GM18520 (cell line): ENCODE results near the gene BCAT1.
"Not testable (repeated sequence)": the region's sequence is repeated elsewhere in the genome, so short reads cannot be mapped to it uniquely, and the experiment has no call there.

Source experiments
- ATAC-seq: cut with Tn5 transposase; IDR thresholded peaks from one replicate; pipeline ENCODE4 v1.9.1; 2021; ENCODE audit not compliant: unreplicated experiment

The BCAT1 gene

DNA sequence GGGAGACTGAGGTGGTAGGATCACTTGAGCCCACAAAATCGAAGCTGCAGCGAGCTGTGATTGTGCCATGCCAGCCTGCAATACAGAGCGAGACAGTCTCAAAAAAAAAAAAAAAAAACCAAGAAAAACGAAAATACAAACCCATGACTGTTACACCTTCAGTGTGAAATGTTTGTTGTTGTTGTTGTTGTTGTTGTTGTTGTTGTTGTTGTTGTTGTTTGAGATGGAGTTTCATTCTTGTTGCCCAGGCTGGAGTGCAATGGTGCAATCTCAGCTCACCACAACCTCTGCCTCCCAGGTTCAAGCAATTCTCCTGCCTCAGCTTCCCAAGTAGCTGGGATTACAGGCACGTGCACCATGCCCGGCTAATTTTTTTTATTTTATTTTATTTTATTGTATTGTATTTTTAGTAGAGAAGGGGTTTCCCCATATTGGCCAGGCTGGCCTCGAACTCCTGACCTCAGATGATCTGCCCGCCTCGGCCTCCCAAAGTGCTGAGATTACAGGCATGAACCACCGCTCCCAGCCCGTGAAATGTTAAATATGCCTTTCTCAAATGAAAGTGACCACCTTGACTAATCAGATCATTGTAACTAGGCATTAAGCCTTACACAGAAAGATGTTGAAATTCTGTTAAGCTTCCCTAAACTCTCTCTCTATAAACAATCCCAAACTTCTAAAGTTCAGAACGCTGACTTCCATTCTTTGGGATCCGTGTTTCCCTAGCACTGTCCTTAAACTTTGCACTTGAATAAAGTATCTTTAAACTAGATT is 20.2 kb downstream of the BCAT1 start:
- ATAC-seq, result not testable (repeated sequence)

GRCh38 chr12:24928131-24928530 is 20.8 kb downstream of the BCAT1 start:
- no peak for ATAC-seq

- not testable (repeated sequence) for ATAC-seq
Observed at GRCh38 chr12:24926080-24926479, 22.8 kb downstream of the BCAT1 start.

GRCh38 chr12:24922090-24922489 is 26.8 kb downstream of the BCAT1 start:
- ATAC-seq, result peak; percentile 53

GRCh38 chr12:24921251-24922038 is 27.5 kb downstream of the BCAT1 start:
- ATAC-seq, result no peak

DNA sequence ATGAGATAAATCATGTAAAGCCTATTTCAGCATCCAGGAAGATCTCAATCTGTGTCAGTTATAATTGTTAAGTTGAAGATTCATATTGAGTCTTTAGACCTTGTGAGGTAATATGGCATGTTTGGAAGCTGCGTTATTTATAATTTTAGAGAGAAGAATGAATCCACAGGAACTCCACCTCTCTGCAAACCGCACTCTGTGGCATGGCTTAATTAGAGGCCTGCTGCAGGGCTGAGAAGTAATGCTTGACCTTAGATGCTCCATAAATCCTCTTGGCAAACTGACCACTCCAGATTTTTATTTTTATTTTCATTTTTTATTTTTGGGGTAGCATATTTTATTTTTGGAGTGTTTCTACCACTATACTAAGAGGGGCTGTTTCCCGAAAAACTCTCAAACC is 28.8 kb downstream of the BCAT1 start:
- ATAC-seq, result no peak

DNA sequence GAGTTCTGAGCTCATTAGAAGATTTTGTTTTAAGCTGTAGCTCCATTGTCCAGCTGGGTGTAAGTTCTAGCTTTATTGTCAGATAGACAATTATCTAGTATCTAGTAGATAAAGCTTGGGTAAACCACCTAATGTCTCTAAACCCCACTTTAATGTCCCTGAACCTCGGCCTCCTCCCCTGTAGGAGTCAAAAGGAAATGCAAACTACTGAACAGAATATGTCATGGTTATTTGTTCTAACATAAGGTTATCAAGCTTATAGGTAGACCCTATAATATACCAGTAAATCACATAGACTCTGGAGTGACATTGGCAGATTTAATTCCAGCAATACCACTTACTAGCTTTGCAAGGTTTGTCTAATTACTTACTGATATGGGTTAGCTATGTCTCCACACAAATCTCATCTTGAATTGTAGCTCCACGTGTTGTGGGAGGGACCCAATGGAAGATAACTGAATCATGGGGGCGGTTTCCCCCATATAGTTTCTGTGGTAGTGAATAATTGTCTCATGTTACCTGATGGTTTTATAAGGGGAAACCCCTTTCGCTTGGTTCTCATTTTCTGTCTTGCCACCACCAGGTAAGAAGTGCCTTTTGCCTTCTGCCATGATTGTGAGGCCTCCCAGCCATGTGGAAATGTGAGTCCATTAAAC is 29.4 kb downstream of the BCAT1 start:
- ATAC-seq, result no peak

DNA sequence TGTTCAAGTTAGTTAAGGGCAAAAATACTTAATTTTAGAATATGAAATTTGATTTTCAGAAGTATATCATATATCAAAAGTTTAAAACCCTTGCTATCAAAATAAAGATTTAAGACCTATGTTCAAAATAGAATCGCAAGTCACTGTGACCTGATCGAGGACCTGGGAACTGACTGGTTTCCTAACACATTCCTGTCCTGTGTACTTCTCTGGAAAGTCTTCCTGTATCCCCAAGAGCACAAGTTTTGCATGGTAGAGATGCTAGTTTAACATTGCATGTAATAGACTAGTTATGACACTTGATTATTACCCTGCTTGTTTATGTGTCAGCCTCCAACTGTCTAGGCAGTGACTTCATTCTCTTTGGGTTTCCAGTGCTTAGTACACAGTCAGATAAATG is 30.3 kb downstream of the BCAT1 start:
- no peak for ATAC-seq

DNA sequence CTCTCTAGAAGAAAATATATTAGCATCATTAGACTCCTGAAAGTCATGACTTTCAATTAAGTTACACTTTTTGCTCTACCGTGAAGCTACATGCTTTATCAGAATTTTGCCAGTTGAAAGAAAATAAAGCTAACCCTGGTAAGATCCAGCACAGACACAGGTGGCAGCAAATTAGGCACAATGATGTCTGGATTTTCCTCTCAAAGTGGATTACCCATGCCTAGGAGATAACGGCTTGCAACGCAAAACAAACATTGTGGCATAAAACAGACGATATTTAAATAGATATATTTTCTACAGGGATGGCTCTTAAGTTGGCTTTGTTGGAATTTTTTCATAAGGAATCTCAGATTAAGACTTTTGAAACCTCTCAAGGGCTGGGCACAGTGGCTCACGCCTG is 33.4 kb downstream of the BCAT1 start:
- ATAC-seq, result no peak

GRCh38 chr12:24913953-24914352 is 34.9 kb downstream of the BCAT1 start:
- ATAC-seq, result no peak

GRCh38 chr12:24913130-24913529 is 35.8 kb downstream of the BCAT1 start:
- no peak for ATAC-seq

GRCh38 chr12:24911271-24911791 is 37.6 kb downstream of the BCAT1 start:
- ATAC-seq, result no peak

DNA sequence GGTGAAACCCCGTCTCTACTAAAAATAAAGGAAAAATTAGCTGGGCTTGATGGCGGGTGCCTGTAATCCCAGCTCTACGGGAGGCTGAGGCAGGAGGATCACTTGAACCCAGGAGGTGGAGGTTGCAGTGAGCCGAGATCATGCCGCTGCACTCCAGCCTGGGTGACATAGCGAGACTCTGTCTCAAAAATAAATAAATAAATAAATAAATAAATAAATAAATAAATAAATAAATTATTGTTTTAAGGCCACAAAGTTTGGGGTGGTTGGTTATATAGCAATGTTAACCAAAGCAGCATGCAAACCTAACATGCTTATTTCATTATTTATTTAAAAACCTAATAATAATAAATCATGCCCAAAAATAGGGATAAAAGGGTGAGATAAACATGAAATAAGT is 38.7 kb downstream of the BCAT1 start:
- not testable (repeated sequence) for ATAC-seq

DNA sequence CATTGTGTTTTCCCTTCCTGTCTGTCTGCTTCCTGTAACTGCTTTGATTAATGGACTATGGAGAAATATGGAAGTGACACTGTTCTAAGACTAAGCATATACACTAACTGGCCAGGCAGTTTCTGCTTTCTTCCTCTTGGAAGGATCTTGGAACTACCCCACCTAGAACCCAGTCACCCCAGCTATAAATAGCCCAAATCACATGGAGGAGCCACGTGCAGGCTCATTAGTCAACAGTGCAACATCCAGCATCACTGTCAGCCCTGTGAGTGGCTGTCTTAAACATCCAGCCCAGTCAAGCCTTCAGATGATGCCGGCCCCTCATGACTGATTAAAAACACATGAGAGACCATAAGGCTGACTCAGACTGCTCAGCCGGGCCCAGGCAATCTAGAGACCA is 39.2 kb downstream of the BCAT1 start:
- no peak for ATAC-seq

- no peak for ATAC-seq
Observed at GRCh38 chr12:24907464-24907863, 41.4 kb downstream of the BCAT1 start.

DNA sequence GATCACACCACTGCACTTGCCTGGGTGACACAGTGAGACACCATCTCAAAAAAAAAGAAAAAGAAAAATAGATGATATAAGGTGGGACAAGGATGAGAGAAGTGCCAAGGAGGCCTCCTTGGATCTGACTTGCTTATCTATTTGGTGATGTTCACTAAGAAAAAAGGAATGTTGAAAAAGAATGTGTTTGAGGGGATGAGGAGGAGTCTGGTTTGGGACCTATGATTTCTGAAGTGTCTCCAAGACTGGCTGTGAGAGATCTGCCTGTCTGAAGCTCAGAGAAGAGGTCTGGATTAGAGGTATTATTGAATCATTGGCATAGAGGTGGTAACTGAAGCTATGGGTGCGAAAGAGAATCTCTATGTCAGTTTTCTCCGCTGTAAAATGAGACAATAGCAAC is 42.8 kb downstream of the BCAT1 start:
- ATAC-seq, result no peak

DNA sequence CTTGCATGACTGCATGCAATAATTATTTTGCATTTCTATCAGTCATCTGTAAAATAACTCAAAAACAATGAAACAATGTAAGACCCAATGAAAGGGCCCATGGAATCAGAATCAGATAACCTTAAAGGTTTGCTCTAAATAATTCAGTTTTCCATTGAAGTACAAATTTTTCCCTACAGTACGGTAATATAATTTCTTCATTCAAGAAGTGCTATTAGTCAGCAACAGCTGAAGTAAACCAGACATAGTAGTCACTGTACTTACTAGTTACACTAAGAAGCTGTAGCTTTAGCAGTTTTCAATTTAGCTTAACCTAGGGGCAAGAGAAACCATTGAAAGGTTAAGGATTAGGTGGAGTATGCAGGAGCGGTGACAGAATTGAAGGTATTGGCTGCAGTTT is 43.5 kb downstream of the BCAT1 start:
- no peak for ATAC-seq

DNA sequence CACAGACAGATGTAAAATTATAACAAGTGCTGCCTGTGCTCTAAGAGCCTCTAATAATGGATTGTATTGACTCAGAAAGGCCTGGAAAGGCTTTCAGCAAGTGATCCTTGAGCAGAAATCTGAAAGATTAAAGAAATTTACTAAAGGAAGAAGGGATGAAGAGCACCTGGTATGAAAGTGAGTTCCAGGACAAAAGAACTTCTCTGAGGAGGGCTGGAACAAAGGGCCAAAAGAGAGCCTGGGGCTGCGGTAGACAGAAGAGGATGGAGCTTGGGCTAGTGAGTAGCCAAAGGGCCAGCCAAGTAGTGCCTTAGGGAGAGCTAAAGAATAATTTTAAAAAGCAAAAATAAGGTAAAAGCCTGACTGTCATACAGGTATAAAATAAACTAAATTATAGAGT is 44.0 kb downstream of the BCAT1 start:
- ATAC-seq, result no peak

- ATAC-seq, result no peak
Observed at GRCh38 chr12:24903329-24904088, 45.4 kb downstream of the BCAT1 start.

DNA sequence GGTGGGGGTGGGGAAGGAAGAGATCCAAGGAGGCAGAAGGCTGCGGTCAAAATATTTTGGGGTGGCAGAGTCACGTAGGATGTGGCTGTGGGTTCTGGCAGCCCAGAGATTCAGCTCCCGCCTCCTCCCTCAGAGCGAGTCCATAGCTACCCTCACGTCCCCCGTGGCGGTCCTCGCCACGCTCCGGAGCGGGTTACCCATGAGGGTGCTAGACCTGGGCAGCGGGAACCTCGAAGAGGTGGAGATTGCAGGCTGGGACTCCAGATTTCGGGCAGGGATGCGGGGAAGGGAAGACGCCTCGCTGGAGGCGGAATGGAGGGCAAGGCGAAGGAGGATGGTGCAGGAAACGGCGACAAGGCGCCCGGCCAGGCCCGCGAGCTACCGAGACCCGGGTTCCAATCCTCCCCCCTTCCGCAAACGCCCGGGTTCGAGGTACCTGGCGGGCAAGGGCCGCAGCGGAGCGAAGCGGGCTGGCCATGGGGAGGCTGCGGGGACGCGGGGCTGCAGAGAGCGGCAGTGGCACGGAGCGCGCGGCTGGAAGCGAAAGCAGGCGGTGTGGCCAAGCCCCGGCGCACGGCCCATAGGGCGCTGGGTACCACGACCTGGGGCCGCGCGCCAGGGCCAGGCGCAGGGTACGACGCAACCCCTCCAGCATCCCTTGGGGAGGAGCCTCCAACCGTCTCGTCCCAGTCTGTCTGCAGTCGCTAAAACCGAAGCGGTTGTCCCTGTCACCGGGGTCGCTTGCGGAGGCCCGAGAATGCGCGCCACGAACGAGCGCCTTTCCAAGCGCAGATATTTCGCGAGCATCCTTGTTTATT is 46.2 kb downstream of the BCAT1 start:
- ATAC-seq, result no peak
